DMS53 treated with DMSO at 0.1 percent for 48 hours (cell line): ENCODE results near the gene LRCH1.
A peak's percentile ranks its signal among the peaks of the same experiment; 100 is the strongest.

Source experiments
- DNase-seq: peaks from one replicate; lab custom pipeline; 2025; ENCODE audit not compliant: unreplicated experiment; lab: John Stamatoyannopoulos, UW

Gene LRCH1

DNA sequence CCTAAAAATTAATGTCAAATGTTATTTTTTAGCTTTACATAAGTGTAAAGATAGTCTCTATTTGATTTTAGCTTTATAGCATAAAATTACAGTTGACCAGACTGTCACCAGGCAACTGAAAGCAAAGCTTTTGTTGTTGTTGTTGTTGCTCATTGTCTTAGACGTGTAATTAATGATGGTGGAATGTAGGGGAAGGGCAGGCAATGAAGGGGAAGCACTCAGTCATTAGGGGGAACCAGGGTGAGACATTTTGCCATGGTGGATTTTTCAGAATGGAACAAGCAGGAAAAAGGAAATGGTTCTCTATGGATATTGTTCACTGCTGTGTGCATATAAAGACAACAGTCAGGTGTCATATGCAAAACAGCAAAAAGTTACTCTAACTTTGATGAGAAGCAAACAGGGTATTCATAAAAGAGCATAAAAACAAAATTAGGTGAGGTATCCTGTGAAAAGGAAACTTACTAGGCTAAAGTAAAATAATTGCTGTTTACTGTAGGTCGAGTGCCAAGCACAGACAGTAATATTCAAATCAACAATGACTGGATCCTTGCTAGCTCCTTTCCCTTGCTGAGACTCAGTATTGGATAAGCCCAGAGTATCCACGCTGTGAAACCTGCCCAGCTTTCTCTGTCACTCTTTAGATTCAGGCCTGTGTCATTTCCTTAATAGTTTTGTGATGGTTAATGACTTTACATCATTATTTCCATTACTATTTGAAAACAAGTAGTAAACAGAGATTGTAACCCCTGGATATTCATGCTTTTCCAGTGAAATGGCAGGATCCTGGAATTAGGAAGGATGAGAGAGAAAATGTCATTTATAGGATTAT, 110.5 kb downstream of the LRCH1 start:
- no peak for DNase-seq

GRCh38 chr13:46664195-46664594, 111.2 kb downstream of the LRCH1 start:
- no peak for DNase-seq

GRCh38 chr13:46665248-46665632, 112.3 kb downstream of the LRCH1 start:
- DNase-seq = peak; percentile 11

GRCh38 chr13:46665633-46666482, 112.9 kb downstream of the LRCH1 start:
- DNase-seq = peak; percentile 57

- no peak for DNase-seq
Measured at GRCh38 chr13:46666727-46667456, 113.9 kb downstream of the LRCH1 start.

GRCh38 chr13:46667687-46668281, 114.8 kb downstream of the LRCH1 start:
- DNase-seq = no peak

DNA sequence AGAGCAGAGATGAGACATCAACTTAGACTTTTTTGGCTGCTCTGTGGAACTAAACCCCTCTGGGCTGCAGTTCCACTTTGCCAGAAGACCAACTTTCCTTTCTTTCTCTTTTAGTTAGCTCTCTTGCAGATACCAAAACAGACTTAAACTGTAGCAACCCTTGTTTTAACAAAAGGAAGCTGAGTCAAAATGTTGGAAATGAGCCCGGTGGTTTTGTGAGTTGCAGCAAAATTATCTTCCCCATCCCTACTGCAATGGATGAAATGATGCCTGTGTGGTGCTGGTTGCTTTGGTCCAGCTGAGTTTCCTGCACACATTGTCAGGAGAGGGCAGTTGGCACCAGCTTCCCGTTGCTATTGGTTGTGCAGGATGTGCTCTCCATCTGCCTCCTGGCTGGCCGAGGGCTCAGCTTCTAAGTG, 115.3 kb downstream of the LRCH1 start:
- no peak for DNase-seq

- no peak for DNase-seq
Measured at GRCh38 chr13:46668931-46669525, 116.1 kb downstream of the LRCH1 start.

DNA sequence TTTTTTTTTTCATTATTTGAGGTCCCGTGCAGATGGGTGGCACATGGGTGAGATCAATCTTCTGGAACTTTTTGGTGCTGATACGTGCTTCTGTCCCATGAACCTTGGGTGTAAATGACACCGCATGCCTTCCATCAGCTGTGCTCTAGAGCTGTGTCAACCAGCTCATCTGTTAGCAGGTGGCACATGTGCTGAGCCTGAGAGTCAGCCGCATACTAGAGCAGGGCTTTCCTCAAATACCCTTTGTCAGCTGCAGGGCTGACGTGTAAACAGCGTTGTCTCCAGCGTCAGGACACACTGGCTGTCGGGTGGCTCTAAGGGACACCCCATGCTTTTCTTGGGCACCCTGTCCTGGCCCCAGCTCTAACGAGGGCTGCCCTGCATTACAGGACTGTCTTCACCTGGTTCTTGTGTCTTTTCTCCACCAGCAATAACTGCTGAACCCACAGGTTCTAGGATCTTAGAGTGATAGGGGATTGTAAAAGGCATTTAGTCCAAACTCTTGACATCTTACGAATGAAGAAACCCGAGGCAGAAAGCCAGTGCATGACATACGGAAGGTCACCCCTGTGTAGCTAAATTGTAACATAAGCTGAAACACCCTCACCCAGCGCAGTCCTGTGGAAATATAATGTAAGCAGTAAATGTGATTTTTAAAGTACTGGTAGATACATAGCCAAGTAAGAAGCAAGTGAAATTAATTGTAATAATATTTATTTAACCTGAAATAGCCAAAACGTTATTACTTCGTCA, 119.5 kb downstream of the LRCH1 start:
- DNase-seq = no peak

- DNase-seq = no peak
Measured at GRCh38 chr13:46675016-46675415, 122.0 kb downstream of the LRCH1 start.

DNA sequence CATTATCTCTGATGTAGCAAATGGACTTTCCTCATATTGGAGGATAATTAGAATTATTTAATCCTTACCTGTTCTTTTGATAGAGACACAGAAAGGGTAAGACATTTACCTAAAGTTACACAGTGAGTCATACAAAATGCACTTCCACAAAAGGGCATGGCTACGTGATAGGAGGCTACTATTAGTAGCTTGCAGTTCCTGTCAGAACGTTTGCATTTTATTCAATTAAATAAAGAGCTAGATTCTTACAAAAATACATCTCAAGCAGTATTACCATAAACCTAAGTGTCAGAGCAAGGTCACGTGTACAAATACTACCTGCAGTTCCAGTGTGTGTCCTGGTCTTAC, 123.4 kb downstream of the LRCH1 start:
- DNase-seq = no peak

- no peak for DNase-seq
Measured at GRCh38 chr13:46679369-46680120, 126.6 kb downstream of the LRCH1 start.

DNA sequence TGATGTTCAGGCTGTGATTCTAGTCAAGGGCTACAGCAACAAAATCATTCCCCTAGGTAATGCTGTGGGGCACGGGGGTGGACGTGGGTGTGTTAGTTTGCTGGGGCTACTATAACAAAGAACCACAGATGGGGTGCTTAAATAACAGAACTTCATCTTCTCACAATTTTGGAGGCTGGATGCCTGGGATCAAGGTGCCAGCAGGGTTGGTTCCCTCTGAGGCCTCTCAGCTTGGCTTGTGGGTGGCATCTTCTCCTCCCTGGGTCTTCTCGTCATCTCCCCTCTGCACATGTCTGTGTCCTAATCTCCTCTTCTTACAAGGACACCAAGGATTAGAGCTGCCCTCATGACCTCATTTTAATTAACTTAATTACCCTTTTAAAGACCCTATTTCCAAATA, 129.0 kb downstream of the LRCH1 start:
- no peak for DNase-seq

GRCh38 chr13:46682707-46683106, 129.7 kb downstream of the LRCH1 start:
- DNase-seq = no peak

- DNase-seq = no peak
Measured at GRCh38 chr13:46683676-46684260, 130.8 kb downstream of the LRCH1 start.

GRCh38 chr13:46684287-46685001, 131.5 kb downstream of the LRCH1 start:
- DNase-seq = no peak

DNA sequence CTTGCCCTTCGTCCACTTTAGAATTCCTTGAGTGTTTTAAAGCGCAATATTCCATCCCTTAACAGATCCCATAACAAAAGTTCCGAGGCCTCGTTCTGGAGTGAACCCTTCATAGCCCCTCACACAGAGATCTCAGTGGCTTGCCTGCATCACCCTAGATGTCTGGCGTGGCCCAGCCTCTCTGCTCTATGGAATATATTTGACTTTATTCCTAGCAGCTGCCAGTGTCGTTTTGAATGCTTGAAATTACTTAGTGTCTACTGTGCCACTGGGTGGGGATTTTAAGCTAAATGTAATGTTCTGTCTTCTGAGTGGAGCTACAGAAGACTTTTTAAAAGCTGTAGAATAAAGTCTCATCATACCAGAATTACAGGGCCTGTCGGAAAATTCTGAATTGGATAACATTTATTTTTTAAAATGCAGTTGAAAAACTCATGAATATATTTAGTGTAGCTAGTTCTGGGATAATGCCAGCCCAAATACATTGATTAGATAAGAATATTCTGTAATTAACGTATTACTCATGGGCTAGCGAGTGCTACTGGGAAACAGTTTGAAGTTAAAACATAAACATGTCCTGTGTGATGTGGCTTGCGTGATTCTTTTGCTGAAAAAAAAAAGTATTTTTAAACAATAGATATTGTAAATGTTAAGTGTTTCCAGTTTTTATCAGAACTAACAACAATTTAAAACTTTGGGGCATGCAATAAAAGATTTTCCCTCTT, 132.2 kb downstream of the LRCH1 start:
- no peak for DNase-seq

GRCh38 chr13:46686171-46686570, 133.2 kb downstream of the LRCH1 start:
- DNase-seq = no peak
